Naive thymus-derived CD4-positive, alpha-beta T cell (primary cell): ENCODE measurements around the gene USH2A. TPM values are rescaled to one million over a fixed set of nuclear protein-coding genes. Genes with fewer than 3 reads are reported as not detected.

Experiments used
- ATAC-seq: fragments of 150-1000 bp; cut with Tn5 transposase; 2 replicates; pipeline ENCODE4 v1.10.0; 2021; ENCODE audit warnings: mild to moderate bottlenecking, moderate library complexity
- CTCF ChIA-PET: fragments of 350-600 bp; sonication (Branson Sonifier 250); formaldehyde crosslinking; loops from one replicate; lab custom pipeline; 2021; ENCODE audit warnings: antibody characterized with exemption; lab: Charles Lee
- POLR2A ChIA-PET: fragments of 350-600 bp; sonication (Branson Sonifier 250); formaldehyde crosslinking; loops from one replicate; lab custom pipeline; 2021; ENCODE audit warnings: antibody characterized with exemption, inconsistent platforms; lab: Charles Lee
- DNase-seq, 9 donors: peaks; one replicate each; pipeline versions ENCODE4 v3.0.0 to v3.0.0-alpha.2; 2020 to 2022; ENCODE audit warnings: mixed read lengths in 1 of 9
- H3K27ac ChIP-seq: one replicate; pipeline ENCODE4 v1.7.0; 2013; ENCODE audit warnings: mild to moderate bottlenecking, low read depth, low read length, moderate library complexity
- H3K27me3 ChIP-seq, 2 donors: one replicate each; pipeline ENCODE4 v1.7.0; 2013; ENCODE audit warnings: low read length in 2 of 2, mild to moderate bottlenecking in 2 of 2, moderate library complexity in 2 of 2; ENCODE audit not compliant: control insufficient read depth in 2 of 2, insufficient read depth in 2 of 2
- H3K36me3 ChIP-seq, 3 experiments: 1 replicate in 2 of 3; 2 replicates in 1 of 3; pipeline ENCODE4 v1.7.0; 2013; ENCODE audit warnings: low read length in 3 of 3, mild to moderate bottlenecking in 3 of 3, moderate library complexity in 1 of 3; ENCODE audit not compliant: insufficient read depth in 3 of 3, control insufficient read depth in 2 of 3
- H3K4me1 ChIP-seq, 2 donors: one replicate each; pipeline ENCODE4 v1.7.0; 2013; ENCODE audit warnings: low read length in 2 of 2, mild to moderate bottlenecking in 2 of 2, moderate library complexity in 1 of 2; ENCODE audit not compliant: control insufficient read depth in 2 of 2, insufficient read depth in 2 of 2
- H3K4me3 ChIP-seq: 2 replicates; pipeline ENCODE4 v1.7.0; 2013; ENCODE audit warnings: mild to moderate bottlenecking, low read length
- H3K9me3 ChIP-seq, 3 experiments: 1 replicate in 2 of 3; 2 replicates in 1 of 3; pipeline ENCODE4 v1.7.0; 2013; ENCODE audit warnings: low read length in 3 of 3; ENCODE audit not compliant: control insufficient read depth in 2 of 3
- H3K27ac Mint-ChIP-seq, 9 donors: one replicate each; pipeline ENCODE4 v1.8.0; 2020 to 2022; ENCODE audit warnings: mixed read lengths in 9 of 9, mild to moderate bottlenecking in 8 of 9, moderate library complexity in 5 of 9, inconsistent platforms in 2 of 9
- H3K27me3 Mint-ChIP-seq, 5 donors: one replicate each; pipeline ENCODE4 v1.8.0; 2021 to 2022; ENCODE audit warnings: mixed read lengths in 5 of 5, mild to moderate bottlenecking in 1 of 5
- H3K36me3 Mint-ChIP-seq, 5 donors: one replicate each; pipeline ENCODE4 v1.8.0; 2020 to 2022; ENCODE audit warnings: mixed read lengths in 5 of 5, mild to moderate bottlenecking in 3 of 5, inconsistent platforms in 1 of 5
- H3K4me1 Mint-ChIP-seq, 7 donors: one replicate each; pipeline ENCODE4 v1.8.0; 2020 to 2022; ENCODE audit warnings: mixed read lengths in 7 of 7, mild to moderate bottlenecking in 3 of 7, inconsistent platforms in 1 of 7
- H3K4me3 Mint-ChIP-seq, 10 donors: one replicate each; pipeline ENCODE4 v1.8.0; 2020 to 2022; ENCODE audit warnings: mild to moderate bottlenecking in 10 of 10, mixed read lengths in 10 of 10, moderate library complexity in 6 of 10, inconsistent platforms in 2 of 10
- H3K9me3 Mint-ChIP-seq, 11 donors: one replicate each; pipeline ENCODE4 v1.8.0; 2020 to 2022; ENCODE audit warnings: mixed read lengths in 11 of 11, mild to moderate bottlenecking in 4 of 11, inconsistent platforms in 1 of 11, moderate library complexity in 1 of 11
- intact Hi-C, 2 donors: fragments of 100-400 bp; cut with micrococcal nuclease; formaldehyde crosslinking; loops; one replicate each; pipeline ENCODE4 v1.15.1; 2023
- polyA plus RNA-seq, 2 donors: library from polyadenylated mRNA; unstranded; fragments of 300-500 nt; fragmentation: Illumina TruSeq; gene quantifications; one replicate each; pipeline ENCODE4 v1.2.3, GENCODE V29; 2021
- total RNA-seq, 6 experiments: library from RNA in 5 of 6; stranded (reverse) in 5 of 6; gene quantifications; 1 replicate in 5 of 6; 2 replicates in 1 of 6; pipeline ENCODE4 v1.2.3 and lab custom pipeline; 2021 to 2026

USH2A gene
- total and polyA plus RNA-seq, 7 experiments from 2014 or later, result not detected

DNA sequence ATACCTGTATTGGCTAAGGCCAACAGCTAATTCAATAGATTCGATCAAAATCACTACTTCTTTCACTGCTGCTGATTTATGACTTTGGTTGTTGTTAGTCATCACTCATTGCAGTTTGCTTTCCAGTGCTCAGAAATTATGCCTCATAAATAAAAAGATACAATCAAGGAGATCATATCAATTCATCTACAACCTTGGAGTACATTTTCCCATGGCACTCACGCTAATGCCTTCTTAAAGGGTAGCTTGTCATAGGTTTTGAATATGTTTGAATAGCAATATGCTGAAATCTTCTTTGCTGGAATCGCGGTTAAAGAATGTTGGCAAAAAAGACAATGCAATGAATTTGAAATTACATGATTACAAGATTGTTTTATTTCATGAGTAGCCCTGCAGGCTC is 766.2 kb downstream of the USH2A start:
- H3K9me3 ChIP-seq, result no peaks in the 10 kb centered on the region
- H3K4me1 Mint-ChIP-seq, result peaks cover 0 to 3% (median 0%) of the 10 kb centered on the region in 7 donors
- H3K36me3 Mint-ChIP-seq, result no peaks in the 10 kb centered on the region
- H3K9me3 Mint-ChIP-seq, result no peaks in the 10 kb centered on the region
- POLR2A ChIA-PET, result no interaction called here
- CTCF ChIA-PET, result no interaction called here
- no peaks in the 10 kb centered on the region for H3K4me1 ChIP-seq
- H3K27me3 Mint-ChIP-seq, result peaks cover 0 to 24% (median 5%) of the 10 kb centered on the region in 5 donors
- H3K4me3 ChIP-seq, result no peak overlapping the region
- intact Hi-C loops, result no loop called here
- H3K27ac Mint-ChIP-seq, result no peak overlapping the region
- no peak overlapping the region for H3K4me3 Mint-ChIP-seq
- ATAC-seq (no peak), DNase-seq (no peak)
- no peak overlapping the region for H3K27ac ChIP-seq
- H3K36me3 ChIP-seq, result no peaks in the 10 kb centered on the region
- H3K27me3 ChIP-seq, result no peaks in the 10 kb centered on the region

DNA sequence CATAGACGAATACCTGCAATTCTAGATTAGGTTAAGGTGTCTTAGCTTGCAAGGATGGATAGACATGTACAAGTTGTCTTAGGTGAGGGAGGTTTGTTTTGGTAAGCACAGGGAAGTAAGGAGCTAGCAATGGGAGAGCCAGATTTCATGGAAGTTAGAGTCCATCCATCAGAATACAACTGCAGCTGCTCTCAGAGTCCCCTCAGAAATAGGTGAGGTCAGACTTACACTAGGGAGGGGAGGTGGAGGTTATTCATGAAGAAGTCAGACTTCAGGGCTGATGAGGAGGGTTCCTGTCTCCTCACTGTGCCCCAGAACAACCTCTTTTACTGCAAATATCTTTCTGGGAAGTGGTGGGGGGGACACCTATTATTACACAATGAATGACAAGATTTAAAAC is 770.9 kb downstream of the USH2A start:
- ChIA-PET CTCF (no interaction called here), POLR2A (no interaction called here)
- Mint-ChIP-seq H3K27ac (no peak overlapping the region), H3K36me3 (no peaks in the 10 kb centered on the region), H3K9me3 (peaks cover 0 to 4% (median 0%) of the 10 kb centered on the region in 11 donors), H3K4me3 (no peak overlapping the region), H3K4me1 (peaks cover 0 to 4% (median 0%) of the 10 kb centered on the region in 7 donors), H3K27me3 (peaks cover under 1 to 24% (median 13%) of the 10 kb centered on the region in 5 donors)
- Histone ChIP-seq H3K27ac (no peak overlapping the region), H3K27me3 (no peaks in the 10 kb centered on the region), H3K9me3 (no peaks in the 10 kb centered on the region), H3K4me1 (no peaks in the 10 kb centered on the region), H3K36me3 (no peaks in the 10 kb centered on the region), H3K4me3 (no peak overlapping the region)
- DNase-seq, result no peak
- intact Hi-C loops, result no loop called here
- no peak for ATAC-seq

GRCh38 chr1:215651867-215652266 is 771.4 kb downstream of the USH2A start:
- ATAC-seq, result no peak
- intact Hi-C loops, result no loop called here
- H3K9me3 Mint-ChIP-seq, result peaks cover 0 to 4% (median 0%) of the 10 kb centered on the region in 11 donors

GRCh38 chr1:215650446-215651149 is 772.6 kb downstream of the USH2A start:
- CTCF ChIA-PET, result no interaction called here
- DNase-seq (no peak), ATAC-seq (no peak)
- no peaks in the 10 kb centered on the region for H3K36me3 Mint-ChIP-seq
- no peak overlapping the region for H3K27ac ChIP-seq
- no peaks in the 10 kb centered on the region for H3K4me1 ChIP-seq
- H3K27me3 Mint-ChIP-seq, result peaks cover 0 to 17% (median 12%) of the 10 kb centered on the region in 5 donors
- POLR2A ChIA-PET, result no interaction called here
- peaks cover 0 to 4% (median 0%) of the 10 kb centered on the region in 7 donors for H3K4me1 Mint-ChIP-seq
- H3K4me3 ChIP-seq, result no peak overlapping the region
- no peak overlapping the region for H3K4me3 Mint-ChIP-seq
- no peaks in the 10 kb centered on the region for H3K36me3 ChIP-seq
- intact Hi-C loops, result no loop called here
- H3K9me3 ChIP-seq, result no peaks in the 10 kb centered on the region
- H3K27ac Mint-ChIP-seq, result no peak overlapping the region
- H3K9me3 Mint-ChIP-seq, result peaks cover 0 to 4% (median 0%) of the 10 kb centered on the region in 11 donors
- no peaks in the 10 kb centered on the region for H3K27me3 ChIP-seq

More at GRCh38 chr1:215651867-215652266, 771.4 kb downstream of the USH2A start:
- Histone ChIP-seq H3K27me3 (no peaks in the 10 kb centered on the region), H3K4me1 (no peaks in the 10 kb centered on the region), H3K27ac (no peak overlapping the region), H3K36me3 (no peaks in the 10 kb centered on the region), H3K4me3 (no peak overlapping the region), H3K9me3 (no peaks in the 10 kb centered on the region)
- Mint-ChIP-seq H3K4me1 (peaks cover 0 to 4% (median 0%) of the 10 kb centered on the region in 7 donors), H3K4me3 (no peak overlapping the region), H3K36me3 (no peaks in the 10 kb centered on the region), H3K27me3 (peaks cover 0 to 19% (median 12%) of the 10 kb centered on the region in 5 donors), H3K27ac (no peak overlapping the region)
- ChIA-PET CTCF (no interaction called here), POLR2A (no interaction called here)
- DNase-seq, result no peak

DNA sequence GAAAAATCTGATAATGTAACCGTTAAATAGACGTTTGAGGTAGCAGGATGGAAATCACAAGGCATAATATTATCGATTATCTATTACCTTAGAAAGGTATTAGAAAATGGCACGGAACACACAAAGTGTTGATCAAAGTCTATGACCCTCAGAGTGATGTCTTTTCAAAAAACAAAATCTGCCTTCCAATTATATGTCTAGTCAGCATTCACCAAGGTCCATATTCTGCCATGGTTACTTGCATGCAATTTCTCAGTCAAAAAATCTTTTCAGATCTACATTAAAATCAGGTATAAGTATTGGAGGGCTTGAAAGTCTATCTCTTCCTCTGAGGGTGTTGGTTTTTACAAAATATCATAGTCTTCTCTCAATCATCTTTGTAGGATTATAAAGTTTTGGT is 774.3 kb downstream of the USH2A start:
- H3K27ac ChIP-seq, result no peak overlapping the region
- Mint-ChIP-seq H3K27me3 (peaks cover 0 to 22% (median 12%) of the 10 kb centered on the region in 5 donors), H3K4me1 (peaks cover 0 to 4% (median 0%) of the 10 kb centered on the region in 7 donors), H3K36me3 (no peaks in the 10 kb centered on the region), H3K4me3 (no peak overlapping the region), H3K27ac (no peak overlapping the region), H3K9me3 (peaks cover 0 to 4% (median 0%) of the 10 kb centered on the region in 11 donors)
- ChIA-PET CTCF (no interaction called here), POLR2A (no interaction called here)
- intact Hi-C loops, result no loop called here
- no peak overlapping the region for H3K4me3 ChIP-seq
- no peaks in the 10 kb centered on the region for H3K4me1 ChIP-seq
- no peaks in the 10 kb centered on the region for H3K27me3 ChIP-seq
- H3K9me3 ChIP-seq, result no peaks in the 10 kb centered on the region
- ATAC-seq, result no peak
- DNase-seq, result no peak
- H3K36me3 ChIP-seq, result no peaks in the 10 kb centered on the region

- CTCF ChIA-PET, result no interaction called here
- DNase-seq (no peak), ATAC-seq (no peak)
- Histone ChIP-seq H3K4me1 (no peaks in the 10 kb centered on the region), H3K4me3 (no peak overlapping the region), H3K36me3 (no peaks in the 10 kb centered on the region), H3K9me3 (no peaks in the 10 kb centered on the region), H3K27ac (no peak overlapping the region), H3K27me3 (no peaks in the 10 kb centered on the region)
- POLR2A ChIA-PET, result no interaction called here
- Mint-ChIP-seq H3K36me3 (no peaks in the 10 kb centered on the region), H3K27ac (no peak overlapping the region), H3K9me3 (peaks cover 0 to 4% (median 0%) of the 10 kb centered on the region in 11 donors), H3K4me1 (peaks cover 0 to 4% (median 0%) of the 10 kb centered on the region in 7 donors), H3K4me3 (no peak overlapping the region), H3K27me3 (peaks cover 0 to 23% (median 12%) of the 10 kb centered on the region in 5 donors)
- intact Hi-C loops, result no loop called here
These were observed 775.5 kb downstream of the USH2A start for GRCh38 chr1:215647738-215648137.

- H3K9me3 ChIP-seq, result no peaks in the 10 kb centered on the region
- peaks cover 0 to 18% (median 12%) of the 10 kb centered on the region in 5 donors for H3K27me3 Mint-ChIP-seq
- no peaks in the 10 kb centered on the region for H3K4me1 ChIP-seq
- H3K36me3 Mint-ChIP-seq, result no peaks in the 10 kb centered on the region
- H3K4me3 ChIP-seq, result no peak overlapping the region
- no peaks in the 10 kb centered on the region for H3K4me1 Mint-ChIP-seq
- intact Hi-C loops, result no loop called here
- DNase-seq (no peak), ATAC-seq (no peak)
- no peak overlapping the region for H3K4me3 Mint-ChIP-seq
- H3K27ac Mint-ChIP-seq, result no peak overlapping the region
- H3K27me3 ChIP-seq, result no peaks in the 10 kb centered on the region
- no peaks in the 10 kb centered on the region for H3K36me3 ChIP-seq
- ChIA-PET CTCF (no interaction called here), POLR2A (no interaction called here)
- no peak overlapping the region for H3K27ac ChIP-seq
- H3K9me3 Mint-ChIP-seq, result peaks cover 0 to 4% (median 0%) of the 10 kb centered on the region in 11 donors
These were observed 777.4 kb downstream of the USH2A start for GRCh38 chr1:215645861-215646260.
